Measurements from ENCODE around the gene TBCD.

The TBCD gene

DNA sequence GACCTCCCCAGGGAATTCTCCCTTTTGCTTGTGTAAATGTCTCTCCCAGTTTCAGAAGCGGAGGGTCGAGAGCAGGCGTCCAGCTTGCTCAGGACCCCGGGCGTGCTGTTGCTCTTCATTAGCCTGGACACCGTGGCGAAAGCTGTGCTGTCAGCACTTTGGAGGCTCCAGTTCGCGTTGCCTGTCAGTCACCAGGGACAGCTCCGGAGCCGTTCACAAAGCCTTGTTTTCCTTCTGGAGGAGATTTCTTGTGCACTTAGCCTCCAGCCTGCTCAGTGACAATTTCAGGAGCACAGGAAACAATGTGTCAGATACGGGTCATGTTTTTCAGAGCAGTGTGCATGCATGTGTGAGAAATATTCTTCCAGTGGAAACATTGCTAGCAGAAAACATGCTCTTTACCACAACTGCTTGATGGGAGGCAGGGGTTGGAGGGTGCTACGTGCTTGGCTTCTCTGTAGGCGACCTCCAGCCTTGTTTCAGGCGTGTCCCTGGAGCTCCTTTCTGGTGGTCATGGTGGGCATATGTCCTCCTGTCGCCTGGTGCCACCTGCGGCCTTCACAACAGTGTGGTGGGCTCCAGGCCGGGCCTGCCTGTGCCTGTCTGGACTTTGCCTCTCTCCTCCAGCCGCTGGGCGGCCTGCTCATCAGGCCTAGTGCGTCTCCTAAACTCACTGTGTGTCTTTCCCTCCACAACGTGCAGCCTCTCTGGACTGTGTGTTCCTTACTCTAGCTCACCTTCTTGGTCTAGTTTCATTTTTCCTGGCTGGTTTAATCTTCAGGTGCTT is 59.0 kb downstream of the TBCD start:
- no peak for DNase-seq (ENCODE audit: low read depth)

DNA sequence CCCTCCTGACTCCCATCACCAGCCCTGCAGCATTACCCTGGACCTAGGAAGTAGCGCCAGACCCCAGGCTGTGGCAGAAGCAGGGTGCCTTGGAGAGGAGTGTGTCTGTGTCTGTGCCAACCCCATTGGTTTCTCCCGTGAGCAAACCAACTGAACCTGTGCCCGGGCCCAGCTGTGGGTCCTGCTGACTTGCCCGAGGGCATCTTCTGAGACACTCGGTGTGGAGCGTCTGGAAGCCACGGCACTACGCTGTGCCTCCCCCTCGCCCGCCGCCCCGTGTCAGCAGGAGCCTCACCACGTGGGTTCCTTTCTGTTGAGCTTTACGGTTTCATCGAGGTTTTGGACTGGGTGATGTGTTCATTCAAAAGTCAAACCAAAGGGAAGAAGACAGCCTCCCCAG is 60.2 kb downstream of the TBCD start:
- DNase-seq (ENCODE audit: low read depth): no peak

DNA sequence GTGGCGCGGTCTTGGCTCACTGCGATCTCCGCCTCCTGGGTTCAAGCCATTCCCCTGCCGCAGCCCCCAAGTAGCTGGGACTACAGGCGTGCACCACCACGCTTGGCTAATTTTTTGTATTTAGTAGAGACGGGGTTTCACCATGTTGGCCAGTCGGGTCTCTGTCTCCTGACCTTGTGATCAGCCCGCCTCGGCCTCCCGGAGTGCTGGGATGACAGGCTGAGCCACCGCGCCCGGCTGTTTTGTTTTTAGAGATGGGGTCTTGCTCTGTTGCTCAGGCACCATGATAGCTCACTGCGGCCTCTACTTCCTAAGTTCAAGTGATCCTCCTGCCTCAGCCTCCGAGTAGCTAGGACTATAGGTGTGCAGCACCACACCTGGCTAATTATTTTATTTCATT is 60.7 kb downstream of the TBCD start:
- no peak for DNase-seq (ENCODE audit: low read depth)

DNA sequence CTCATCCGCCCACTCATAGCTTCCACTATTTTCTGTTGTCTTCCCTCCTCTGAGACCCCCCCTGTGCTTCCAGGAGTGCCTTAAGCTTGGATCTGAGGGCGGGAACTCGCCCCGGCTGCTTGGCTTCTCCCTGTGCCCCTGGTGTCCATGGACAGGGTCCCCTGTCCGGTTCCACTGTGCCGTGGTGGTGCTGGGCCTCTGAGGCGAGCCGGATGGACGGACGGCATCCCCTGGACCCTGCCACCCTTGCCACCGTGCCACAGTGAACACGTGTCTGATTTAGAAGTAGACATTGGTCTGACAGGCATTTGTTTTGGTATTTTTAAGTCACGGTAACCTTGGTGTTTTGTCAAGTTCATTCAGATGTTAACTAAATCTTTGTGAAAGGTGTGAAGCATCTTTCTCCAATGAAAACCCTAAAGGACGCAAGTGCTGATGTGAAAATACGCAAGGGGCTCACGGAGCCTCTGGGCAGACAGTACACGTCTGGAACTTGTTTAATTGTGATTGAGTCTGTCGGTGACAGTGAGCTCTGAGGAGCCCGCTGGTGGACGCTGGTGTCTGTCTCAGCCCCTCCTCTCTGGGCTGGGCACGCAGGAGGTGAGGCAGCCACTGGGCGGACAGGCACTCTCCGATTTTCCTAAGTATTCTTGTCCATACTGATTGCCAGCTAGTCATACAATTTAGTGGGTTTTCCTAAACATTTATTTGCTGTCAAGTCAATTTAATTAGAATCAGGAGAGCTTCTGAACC is 61.6 kb downstream of the TBCD start:
- no peak for DNase-seq (ENCODE audit: low read depth)

DNA sequence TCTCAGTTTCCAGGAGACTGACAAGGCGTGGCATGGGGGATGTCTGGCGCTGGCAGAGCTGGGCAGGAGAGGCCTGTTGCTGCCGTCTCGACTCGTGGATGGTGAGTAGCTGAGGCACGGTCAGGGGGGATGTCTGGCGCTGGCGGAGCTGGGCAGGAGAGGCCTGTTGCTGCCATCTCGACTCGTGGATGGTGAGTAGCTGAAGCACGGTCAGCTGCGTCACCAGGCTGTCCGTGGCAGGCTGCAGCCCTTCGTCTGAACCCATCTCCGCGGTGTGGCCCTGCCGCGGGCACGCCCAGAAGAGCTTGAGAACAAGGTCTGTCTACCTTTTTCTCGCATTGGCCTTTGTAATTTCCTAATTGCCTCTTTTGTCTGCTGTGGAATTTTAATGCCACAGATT is 63.0 kb downstream of the TBCD start:
- DNase-seq (ENCODE audit: low read depth): no peak

DNA sequence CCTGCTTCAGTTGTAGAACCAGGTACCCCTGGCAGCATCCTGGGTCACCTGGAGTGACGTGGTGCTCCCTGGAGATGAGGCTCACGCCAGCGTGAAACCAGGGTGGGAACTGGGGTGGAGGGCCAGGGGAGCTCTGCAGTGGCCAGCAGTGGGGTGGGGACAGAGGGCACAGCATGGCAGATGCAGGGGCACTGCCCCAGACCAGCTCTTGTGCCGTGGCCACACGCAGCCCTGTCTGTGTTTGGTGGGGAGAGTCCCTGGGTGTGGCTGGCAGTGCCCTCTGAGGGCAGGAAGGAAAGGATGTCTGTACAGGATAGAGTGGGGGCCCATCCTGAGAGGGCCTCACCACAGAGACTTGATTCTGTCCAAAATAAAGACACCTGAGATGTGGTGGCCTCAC is 63.5 kb downstream of the TBCD start:
- no peak for DNase-seq (ENCODE audit: low read depth)

GRCh38 chr17:82815790-82816305 is 64.0 kb downstream of the TBCD start:
- no peak for DNase-seq (ENCODE audit: low read depth)

GRCh38 chr17:82816358-82816757 is 64.5 kb downstream of the TBCD start:
- DNase-seq (ENCODE audit: low read depth): no peak

DNA sequence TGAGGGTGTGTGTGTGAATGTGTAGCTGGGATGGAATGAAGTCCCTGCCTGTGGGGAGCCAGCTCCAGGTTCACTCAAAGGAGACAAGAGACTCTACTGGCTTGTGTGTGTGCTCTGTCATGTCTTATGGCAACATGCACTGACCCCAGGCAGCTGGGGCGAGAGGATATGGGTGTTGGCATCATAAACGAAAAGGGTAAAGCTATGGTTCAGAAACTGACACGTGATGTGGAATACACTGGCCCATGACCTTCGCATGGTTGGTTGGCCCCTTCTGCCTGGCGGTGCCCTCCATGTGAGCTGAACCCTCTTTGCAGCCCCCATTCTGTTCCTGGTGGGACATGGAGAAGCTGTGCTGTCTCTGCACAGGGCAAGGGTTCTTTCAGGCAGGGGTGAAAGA is 66.1 kb downstream of the TBCD start:
- DNase-seq (ENCODE audit: low read depth): no peak

- no peak for DNase-seq (ENCODE audit: low read depth)
Measured at GRCh38 chr17:82820278-82821251, 68.7 kb downstream of the TBCD start.

DNA sequence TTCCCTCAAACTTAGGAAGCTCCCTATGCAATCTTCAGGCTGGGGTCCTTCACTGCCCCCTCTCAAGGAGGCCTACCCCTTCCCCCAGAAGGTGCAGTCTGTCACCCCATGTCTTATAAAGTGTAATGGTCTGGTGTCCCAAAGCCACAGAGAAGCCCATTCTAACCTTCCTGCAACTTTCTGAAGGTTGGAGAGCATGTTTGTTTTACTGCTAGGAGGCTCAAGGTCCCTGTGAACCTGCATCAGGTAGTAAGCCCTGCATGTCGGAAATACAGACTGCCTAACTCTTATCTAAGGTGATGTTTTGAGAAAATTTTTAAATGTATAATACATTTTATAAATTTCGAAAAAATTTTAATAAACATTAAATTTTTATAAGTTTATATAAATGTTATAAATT is 69.7 kb downstream of the TBCD start:
- DNase-seq (ENCODE audit: low read depth): no peak

DNA sequence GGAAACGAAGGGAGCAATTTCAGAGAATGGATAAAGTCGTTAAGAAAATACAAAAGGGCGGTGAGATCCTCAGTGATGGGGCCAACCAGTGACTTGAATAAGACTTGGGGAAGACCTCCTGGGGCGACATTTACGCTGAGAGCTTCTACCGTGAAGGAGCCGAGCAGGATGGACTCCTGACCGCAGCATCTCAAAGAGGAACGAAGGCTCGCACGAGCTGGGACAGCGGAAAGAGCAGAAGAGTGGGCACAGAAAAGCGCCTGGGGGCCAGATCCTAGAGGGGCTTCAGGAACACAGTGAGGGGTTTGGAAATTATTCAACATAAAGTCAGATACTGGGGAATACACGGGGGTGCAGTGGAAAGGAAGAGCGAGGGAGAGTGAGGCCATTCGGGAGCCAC is 70.4 kb downstream of the TBCD start:
- no peak for DNase-seq (ENCODE audit: low read depth)

- DNase-seq (ENCODE audit: low read depth): no peak
Measured at GRCh38 chr17:82823004-82823403, 71.1 kb downstream of the TBCD start.

- DNase-seq (ENCODE audit: low read depth): no peak
Measured at GRCh38 chr17:82825540-82826124, 73.8 kb downstream of the TBCD start.

DNA sequence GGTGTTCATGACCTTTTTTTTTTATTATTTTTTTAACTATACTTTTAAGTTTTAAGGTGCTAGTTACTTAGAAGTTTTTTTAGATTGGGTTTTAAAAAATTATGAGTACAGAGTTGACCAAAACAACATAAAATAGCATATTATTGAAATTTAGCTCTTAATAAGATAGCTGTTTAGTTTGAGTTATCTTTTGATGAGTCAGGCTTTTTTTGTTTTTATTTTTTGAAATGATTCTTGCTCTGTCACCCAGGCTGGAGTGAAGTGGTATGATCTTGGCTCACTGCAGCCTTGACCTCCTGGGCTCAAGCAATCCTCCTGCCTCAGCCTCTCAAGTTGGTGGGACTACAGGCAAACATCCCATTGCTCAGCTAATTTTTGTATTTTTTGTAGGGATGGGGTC is 74.3 kb downstream of the TBCD start:
- DNase-seq (ENCODE audit: low read depth): no peak

GRCh38 chr17:82826956-82827355 is 75.1 kb downstream of the TBCD start:
- no peak for DNase-seq (ENCODE audit: low read depth)

- DNase-seq (ENCODE audit: low read depth): no peak
Measured at GRCh38 chr17:82828875-82829487, 77.1 kb downstream of the TBCD start.

DNA sequence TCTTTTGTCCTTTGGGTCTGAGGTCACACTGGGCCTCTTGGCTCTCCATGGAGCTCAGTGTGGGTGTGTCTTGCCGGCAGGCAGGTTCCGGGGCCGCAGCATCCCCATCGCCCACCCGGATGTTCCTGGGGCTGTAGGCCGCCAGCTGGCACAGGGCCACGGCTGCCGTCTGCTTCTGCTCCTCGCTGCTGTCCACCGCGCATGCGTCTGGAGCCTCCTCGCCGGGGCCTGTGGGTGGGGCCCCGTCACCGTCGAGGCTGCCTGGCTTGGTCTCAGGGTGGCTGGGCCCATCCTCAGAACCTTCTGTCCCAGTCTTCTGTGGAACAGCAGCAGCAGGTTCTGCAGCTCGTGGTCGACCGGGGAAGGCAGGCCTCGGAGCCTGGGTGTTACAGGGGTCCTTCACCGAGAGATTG is 78.4 kb downstream of the TBCD start:
- DNase-seq (ENCODE audit: low read depth): no peak

GRCh38 chr17:82831041-82831817 is 79.4 kb downstream of the TBCD start:
- DNase-seq (ENCODE audit: low read depth): no peak

- no peak for DNase-seq (ENCODE audit: low read depth)
Measured at GRCh38 chr17:82831818-82832200, 79.9 kb downstream of the TBCD start.

GRCh38 chr17:82832411-82832810 is 80.5 kb downstream of the TBCD start:
- no peak for DNase-seq (ENCODE audit: low read depth)

All from iris pigment epithelial cell (primary cell).